ENCODE measurements around the gene MED29.

Gene MED29

DNA sequence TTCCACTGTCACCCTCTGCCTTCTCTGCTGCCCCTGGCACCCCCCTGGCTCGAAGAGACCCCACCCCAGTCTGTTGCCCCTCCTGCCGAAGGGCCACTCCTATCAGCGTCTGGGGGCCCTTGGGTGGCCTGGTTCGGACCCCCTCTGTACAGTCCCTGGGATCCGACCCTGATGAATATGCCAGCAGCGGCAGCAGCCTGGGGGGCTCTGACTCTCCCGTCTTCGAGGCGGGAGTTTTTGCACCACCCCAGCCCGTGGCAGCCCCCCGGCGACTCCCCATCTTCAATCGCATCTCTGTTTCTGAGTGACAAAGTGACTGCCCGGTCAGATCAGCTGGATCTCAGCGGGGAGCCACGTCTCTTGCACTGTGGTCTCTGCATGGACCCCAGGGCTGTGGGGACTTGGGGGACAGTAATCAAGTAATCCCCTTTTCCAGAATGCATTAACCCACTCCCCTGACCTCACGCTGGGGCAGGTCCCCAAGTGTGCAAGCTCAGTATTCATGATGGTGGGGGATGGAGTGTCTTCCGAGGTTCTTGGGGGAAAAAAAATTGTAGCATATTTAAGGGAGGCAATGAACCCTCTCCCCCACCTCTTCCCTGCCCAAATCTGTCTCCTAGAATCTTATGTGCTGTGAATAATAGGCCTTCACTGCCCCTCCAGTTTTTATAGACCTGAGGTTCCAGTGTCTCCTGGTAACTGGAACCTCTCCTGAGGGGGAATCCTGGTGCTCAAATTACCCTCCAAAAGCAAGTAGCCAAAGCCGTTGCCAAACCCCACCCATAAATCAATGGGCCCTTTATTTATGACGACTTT, 17.4 kb downstream of the MED29 start:
- H3K4me1 ChIP-seq (ENCODE audit: insufficient read depth, low read length) = peaks cover 15% of the 10 kb centered on the region
- no peaks in the 10 kb centered on the region for H3K36me3 ChIP-seq (ENCODE audit: insufficient read depth, low read length)
- peak overlapping the region; percentile 9; the same call in 1 of the 2 replicates for H3K9ac ChIP-seq (ENCODE audit: low read depth, low read length)
- H3K9me3 ChIP-seq (ENCODE audit: control insufficient read depth, insufficient read depth, low read length) = no peaks in the 10 kb centered on the region

DNA sequence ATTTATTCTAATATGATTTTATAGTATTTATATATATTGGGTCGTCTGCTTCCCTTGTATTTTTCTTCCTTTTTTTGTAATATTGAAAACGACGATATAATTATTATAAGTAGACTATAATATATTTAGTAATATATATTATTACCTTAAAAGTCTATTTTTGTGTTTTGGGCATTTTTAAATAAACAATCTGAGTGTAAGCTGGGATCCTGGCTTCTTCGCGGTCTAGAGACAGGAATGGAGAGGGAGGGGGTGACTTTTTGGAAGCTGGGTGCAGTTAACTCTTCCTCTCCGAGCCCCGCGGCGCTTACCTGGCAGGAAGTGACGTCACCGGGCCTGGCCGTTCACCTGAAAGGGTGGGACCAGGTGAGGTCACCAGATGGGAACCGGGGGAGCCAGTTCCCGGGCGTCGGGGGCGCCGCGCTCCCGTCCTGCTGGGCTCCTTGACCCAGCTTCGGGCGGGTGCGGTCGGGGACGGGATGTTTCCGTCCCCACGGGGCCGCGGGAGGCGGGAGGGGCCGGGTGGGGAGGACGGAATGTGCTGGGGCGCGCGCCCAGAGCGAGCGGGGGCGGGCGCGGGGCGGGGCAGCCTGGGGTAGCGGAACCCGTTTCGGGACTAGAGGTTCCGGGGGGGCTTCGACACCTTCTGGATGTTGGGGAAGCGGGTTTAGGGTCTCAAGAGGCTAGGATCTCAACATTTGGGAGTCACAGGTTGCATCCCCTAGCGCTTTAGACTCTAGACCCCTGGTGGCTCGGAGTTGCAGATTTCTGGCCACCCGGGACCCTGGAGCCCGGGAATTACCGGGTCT, 18.2 kb downstream of the MED29 start:
- Histone ChIP-seq H3K9me3 (ENCODE audit: control insufficient read depth, insufficient read depth, low read length) (no peaks in the 10 kb centered on the region), H3K9ac (ENCODE audit: low read depth, low read length) (peak overlapping the region; percentile 93), H3K4me1 (ENCODE audit: insufficient read depth, low read length) (peaks cover 15% of the 10 kb centered on the region), H3K36me3 (ENCODE audit: insufficient read depth, low read length) (no peaks in the 10 kb centered on the region)

DNA sequence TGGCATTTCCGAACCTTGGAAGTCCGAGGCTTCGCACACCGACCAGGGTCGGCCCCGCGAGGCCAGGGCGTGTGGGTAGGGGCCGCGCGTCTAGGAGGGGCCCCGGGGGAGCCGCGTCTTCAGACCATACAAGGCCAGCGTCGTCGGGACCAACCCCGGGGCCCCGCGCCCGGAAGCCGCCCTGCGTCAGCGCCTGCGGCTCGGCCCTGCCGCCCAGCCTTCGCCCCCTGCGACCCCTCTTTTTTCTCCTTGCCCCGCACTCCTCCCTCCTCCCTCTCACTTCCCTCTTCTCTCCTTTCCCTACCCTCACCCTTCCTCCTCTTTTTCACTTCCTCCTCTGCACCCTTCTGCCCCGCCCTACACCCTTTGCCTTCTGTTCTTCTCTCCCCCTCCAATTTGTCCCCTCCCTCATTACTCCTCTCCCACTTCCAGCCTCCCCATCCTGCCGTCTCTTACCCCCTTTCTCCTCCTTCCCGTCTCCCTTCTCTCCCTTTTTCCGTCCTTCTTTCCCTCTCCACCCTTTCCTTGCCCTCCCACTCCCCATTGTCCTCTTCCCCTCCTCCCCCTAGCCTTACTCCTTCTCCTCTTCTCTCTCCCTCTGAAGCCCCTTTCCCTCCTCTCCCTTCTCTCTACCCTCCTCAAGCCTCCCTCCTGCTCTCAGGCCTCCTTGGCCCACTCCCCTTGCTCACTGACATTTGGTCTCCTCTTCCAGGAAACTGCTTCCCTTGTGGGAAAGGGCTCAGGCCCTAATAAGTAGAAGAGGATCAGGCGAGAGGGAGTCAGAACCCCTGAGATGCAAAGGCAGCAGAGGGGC, 19.0 kb downstream of the MED29 start:
- Histone ChIP-seq H3K36me3 (ENCODE audit: insufficient read depth, low read length) (no peaks in the 10 kb centered on the region), H3K9me3 (ENCODE audit: control insufficient read depth, insufficient read depth, low read length) (no peaks in the 10 kb centered on the region), H3K9ac (ENCODE audit: low read depth, low read length) (peak overlapping the region; percentile 93), H3K4me1 (ENCODE audit: insufficient read depth, low read length) (peaks cover 15% of the 10 kb centered on the region)

DNA sequence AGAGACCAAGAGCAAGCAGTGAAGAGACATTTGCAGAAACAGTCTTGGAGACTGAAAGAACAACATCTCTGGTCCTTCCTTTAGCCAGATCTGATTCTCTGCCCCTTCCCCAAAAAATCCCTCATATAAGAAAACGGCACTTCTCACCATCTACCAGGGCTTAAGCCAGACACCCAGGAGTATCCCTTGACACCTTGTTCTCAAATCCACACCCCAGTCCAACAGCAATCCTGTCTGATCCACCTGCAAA, 19.6 kb downstream of the MED29 start:
- Histone ChIP-seq H3K4me1 (ENCODE audit: insufficient read depth, low read length) (peaks cover 15% of the 10 kb centered on the region), H3K9ac (ENCODE audit: low read depth, low read length) (peak overlapping the region; percentile 93), H3K9me3 (ENCODE audit: control insufficient read depth, insufficient read depth, low read length) (no peaks in the 10 kb centered on the region), H3K36me3 (ENCODE audit: insufficient read depth, low read length) (no peaks in the 10 kb centered on the region)

DNA sequence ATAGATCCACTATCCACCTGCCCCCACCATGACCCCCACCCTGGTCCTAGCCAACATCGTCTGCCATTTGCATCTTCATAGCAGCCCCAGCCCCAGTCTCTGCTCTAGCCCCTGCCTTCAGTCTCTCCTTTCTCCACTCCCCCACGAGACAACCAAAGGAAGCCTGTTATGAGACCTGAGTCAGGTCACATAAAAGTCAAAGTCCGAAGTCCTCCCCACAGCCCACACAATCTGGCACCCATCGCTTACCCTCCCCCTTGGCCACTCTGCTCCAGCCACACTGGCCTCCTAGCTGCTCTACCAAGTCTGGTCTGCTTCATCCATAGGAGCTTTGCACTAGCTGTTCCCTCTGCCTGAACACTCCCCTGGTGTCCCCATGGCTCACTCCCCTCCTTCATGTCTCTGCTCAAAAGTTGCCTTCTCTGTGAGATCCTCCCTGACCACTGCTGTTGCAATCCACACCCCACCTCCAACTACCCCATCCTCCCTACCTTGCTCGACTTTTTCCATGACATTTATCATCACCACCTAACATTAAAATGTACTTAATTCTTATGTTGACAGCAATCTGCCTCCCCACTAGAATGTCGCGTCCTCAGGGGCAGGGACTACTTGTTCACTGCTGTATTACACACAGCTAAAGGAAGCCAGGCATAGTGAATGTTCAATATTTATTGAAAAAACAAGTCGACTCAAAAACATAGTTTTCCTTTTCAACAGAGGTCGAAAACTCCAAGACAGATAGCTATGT, 20.1 kb downstream of the MED29 start:
- H3K9me3 ChIP-seq (ENCODE audit: control insufficient read depth, insufficient read depth, low read length) = no peaks in the 10 kb centered on the region
- peaks cover 15% of the 10 kb centered on the region for H3K4me1 ChIP-seq (ENCODE audit: insufficient read depth, low read length)
- H3K9ac ChIP-seq (ENCODE audit: low read depth, low read length) = peak overlapping the region; percentile 93
- no peaks in the 10 kb centered on the region for H3K36me3 ChIP-seq (ENCODE audit: insufficient read depth, low read length)

DNA sequence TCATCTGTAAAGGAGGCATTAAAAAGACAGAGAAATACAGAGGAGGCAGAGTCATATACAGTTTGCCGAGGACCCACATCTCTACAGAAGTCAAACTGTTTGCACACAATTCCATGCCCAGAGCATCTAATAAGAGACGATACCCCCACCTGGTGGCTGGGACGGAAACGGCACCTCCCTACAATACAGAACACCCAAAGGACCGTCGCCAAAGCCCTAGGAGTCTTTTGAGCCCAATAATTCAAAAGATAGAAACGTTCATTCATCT, 20.6 kb downstream of the MED29 start:
- no peaks in the 10 kb centered on the region for H3K9me3 ChIP-seq (ENCODE audit: control insufficient read depth, insufficient read depth, low read length)
- H3K36me3 ChIP-seq (ENCODE audit: insufficient read depth, low read length) = no peaks in the 10 kb centered on the region; the same call in 1 of the 2 replicates
- peaks cover 15% of the 10 kb centered on the region for H3K4me1 ChIP-seq (ENCODE audit: insufficient read depth, low read length)
- peak overlapping the region; percentile 93 for H3K9ac ChIP-seq (ENCODE audit: low read depth, low read length)

DNA sequence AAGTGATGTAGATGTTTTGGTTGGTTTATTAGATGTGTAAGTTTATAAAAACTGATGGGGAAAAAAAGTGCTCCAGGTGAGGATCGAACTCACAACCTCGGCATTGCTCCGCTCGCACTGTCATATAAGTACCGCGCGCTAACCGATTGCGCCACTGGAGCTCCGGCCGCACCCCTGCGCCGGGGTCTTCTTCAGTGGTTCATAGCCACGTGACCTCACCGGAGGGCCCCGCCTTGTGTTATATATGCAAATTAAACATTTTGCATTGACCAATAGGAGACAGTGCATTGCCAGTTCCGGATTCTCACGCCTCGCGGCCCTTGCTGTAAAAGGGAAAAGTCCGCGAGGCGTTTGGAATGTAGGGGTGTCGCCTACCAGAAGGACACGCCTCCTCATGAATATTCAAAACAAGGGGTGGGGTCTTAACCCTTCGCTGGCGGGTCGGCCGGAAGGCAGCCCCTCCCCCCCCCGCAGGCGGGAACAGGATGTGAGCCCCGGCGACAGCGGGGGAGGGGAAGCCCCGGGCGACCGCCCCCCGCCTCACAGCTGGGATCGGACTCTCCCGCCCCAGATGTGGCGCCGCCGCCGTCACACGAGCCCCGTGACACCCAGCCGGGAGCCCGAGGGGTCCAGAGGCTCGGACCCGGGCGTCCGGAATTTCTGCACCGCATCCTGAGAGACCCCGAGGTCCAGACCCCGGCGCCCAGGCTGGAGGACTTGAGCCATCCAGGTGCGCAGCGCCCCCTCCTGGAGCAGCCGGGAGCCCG, 21.1 kb downstream of the MED29 start, which contains the start of gene PLEKHG2:
Gene PLEKHG2 (plus strand): TSS at position 570 of the 767 bp plus-strand sequence. CDS start 1,418 bp downstream, outside the sequence.
- Histone ChIP-seq H3K4me1 (ENCODE audit: insufficient read depth, low read length) (peaks cover 15% of the 10 kb centered on the region), H3K9ac (ENCODE audit: low read depth, low read length) (peak within 1 kb of the TSS; percentile 96), H3K36me3 (ENCODE audit: insufficient read depth, low read length) (no peaks in the 10 kb centered on the region; the same call in 1 of the 2 replicates), H3K9me3 (ENCODE audit: control insufficient read depth, insufficient read depth, low read length) (no peaks in the 10 kb centered on the region)

DNA sequence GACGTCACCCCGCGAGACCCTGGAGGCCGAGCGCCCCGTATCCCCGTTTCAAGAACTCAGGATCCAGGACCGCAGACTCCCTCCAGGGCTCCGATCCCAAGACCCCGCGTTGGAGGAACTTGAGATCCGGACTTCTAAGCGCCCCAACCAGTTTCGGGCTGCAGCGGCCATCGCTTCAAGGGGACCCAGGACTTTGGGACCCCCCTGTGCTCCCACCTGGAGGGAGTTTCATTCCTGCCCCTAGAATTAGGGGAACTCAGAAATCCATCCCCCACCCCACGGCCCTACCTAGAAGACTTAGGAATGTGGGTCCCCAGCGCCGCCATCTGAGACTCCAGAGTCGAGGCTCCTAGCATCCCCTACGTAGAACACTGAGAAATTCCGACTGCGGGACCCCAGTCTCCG, 21.7 kb downstream of the MED29 start:
- Histone ChIP-seq H3K9ac (ENCODE audit: low read depth, low read length) (peak overlapping the region; percentile 96), H3K4me1 (ENCODE audit: insufficient read depth, low read length) (peaks cover 15% of the 10 kb centered on the region), H3K9me3 (ENCODE audit: control insufficient read depth, insufficient read depth, low read length) (no peaks in the 10 kb centered on the region), H3K36me3 (ENCODE audit: insufficient read depth, low read length) (no peaks in the 10 kb centered on the region; the same call in none of the 2 replicates)

DNA sequence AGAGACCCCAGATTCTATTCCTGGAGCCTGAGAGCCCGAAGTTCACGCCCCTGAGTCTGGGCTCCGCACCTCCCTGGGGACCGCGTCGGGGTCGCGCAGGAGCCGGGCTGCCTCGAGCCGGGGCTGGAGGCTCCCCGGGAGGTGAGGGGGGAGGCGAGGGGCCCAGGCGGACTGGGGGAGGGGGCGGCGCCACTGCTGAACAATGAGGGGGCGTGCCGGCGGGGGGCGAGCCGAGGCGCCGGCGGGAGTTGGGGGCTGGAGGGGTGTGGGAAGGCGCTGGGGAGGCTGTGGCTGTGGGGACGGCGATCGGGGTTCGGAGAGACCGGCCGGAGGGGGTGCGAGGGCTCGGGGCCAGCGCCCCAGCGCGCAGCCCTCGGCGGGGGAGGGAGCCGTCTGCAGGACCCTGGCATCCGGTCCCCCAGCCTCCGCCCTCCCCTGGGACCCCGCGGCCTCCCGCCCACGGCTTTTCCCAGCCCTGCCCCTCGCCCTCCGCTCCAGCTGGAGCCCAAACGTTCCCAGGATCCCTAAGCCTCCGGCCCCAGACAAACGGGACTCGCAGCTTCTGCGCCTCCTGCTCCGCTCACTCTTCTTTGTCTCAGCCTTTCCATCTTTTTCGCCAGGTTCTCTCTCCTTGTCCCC, 22.2 kb downstream of the MED29 start:
- peaks cover under 1% of the 10 kb centered on the region for H3K36me3 ChIP-seq (ENCODE audit: insufficient read depth, low read length)
- peak overlapping the region; percentile 96 for H3K9ac ChIP-seq (ENCODE audit: low read depth, low read length)
- no peaks in the 10 kb centered on the region for H3K9me3 ChIP-seq (ENCODE audit: control insufficient read depth, insufficient read depth, low read length)
- H3K4me1 ChIP-seq (ENCODE audit: insufficient read depth, low read length) = peaks cover 15% of the 10 kb centered on the region

DNA sequence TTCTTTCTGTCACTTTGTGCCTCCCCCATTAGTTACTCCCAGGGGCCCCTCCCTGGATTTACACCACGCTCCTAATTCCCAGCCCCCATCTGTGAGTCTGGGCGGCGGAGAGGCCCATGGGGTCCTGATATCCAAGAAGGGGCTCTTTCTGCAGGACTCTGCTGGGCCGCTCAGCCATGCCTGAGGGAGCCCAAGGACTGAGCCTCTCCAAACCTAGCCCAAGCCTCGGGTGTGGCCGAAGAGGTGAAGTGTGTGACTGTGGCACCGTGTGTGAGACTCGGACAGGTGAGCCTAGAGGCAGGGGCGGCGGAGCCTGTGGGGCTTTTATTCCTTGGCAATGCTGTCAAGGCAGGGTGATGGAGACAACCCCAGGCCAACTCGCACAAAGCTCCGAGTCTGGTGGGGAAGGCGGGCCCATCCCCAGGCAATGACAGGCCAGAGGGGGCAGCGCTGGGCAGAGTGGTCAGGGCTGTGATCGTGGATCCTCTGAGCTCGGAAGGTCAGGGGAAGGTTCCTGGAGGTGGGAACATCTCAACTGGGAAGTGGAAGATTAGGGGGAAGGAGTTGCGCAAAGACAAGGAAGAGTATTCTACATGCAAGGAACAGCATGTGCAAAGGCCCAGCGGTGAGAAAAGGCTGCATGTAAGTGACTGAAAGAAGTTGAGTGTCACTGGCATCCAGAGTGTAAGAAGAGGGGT, 22.9 kb downstream of the MED29 start:
- peaks cover 5% of the 10 kb centered on the region for H3K36me3 ChIP-seq (ENCODE audit: insufficient read depth, low read length)
- H3K4me1 ChIP-seq (ENCODE audit: insufficient read depth, low read length) = peaks cover 13% of the 10 kb centered on the region
- H3K9ac ChIP-seq (ENCODE audit: low read depth, low read length) = peak overlapping the region; percentile 96
- no peaks in the 10 kb centered on the region for H3K9me3 ChIP-seq (ENCODE audit: control insufficient read depth, insufficient read depth, low read length)

DNA sequence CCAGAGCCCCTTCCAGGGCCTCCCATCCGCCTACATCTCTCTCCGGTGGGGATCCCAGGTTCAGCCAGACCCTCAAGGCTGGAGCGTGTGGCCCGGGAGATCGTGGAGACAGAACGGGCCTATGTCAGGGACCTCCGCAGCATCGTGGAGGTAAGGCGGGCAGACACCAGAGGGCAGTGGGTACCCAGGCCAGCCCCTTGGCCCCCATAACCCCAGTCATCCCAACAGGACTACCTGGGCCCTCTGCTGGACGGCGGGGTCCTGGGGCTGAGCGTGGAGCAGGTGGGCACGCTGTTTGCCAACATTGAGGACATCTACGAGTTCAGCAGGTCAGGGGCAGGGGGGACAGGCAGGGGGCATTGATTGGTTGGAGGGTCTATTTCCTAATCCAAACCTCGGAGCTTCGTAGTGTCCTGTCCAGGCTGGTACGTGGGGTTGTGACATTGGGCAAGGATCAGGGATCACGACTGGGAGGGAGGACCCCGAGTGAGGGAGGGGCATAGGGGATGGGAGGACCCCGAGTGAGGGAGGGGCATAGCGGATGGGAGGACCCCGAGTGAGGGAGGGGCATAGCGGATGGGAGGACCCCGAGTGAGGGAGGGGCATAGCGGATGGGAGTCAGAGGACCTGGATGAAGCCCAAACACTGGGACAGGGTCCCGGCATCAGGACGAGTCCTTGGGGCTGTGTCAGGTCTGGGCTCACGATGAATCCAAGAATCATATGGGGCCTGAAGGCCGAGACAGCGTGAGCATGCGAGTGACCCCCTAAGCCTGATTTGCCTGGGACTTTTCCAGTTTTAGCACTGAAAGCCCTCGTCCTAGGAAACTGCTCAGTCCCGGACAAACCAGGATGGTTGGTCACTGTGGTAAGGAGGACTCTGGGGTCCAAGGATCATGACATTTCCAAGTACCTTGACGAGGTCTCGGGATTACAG, 24.2 kb downstream of the MED29 start:
- H3K9me3 ChIP-seq (ENCODE audit: control insufficient read depth, insufficient read depth, low read length) = no peaks in the 10 kb centered on the region
- peaks cover 13% of the 10 kb centered on the region for H3K4me1 ChIP-seq (ENCODE audit: insufficient read depth, low read length)
- no peak overlapping the region for H3K9ac ChIP-seq (ENCODE audit: low read depth, low read length)
- peaks cover 8% of the 10 kb centered on the region for H3K36me3 ChIP-seq (ENCODE audit: insufficient read depth, low read length)

Measured in ES-I3 (cell line).